IMR-90 (cell line): Measurements from ENCODE around the gene C1orf159. TPM values are rescaled to one million over a fixed set of nuclear protein-coding genes. Genes with fewer than 3 reads are reported as not detected.

Source experiments
- ATAC-seq: fragments of 200-7000 bp; cut with Tn5 transposase; 2 replicates; pipeline ENCODE4 v1.9.1; 2020; ENCODE audit warnings: low read depth, mild to moderate bottlenecking, moderate library complexity
- BruUV-seq: library from RNA; stranded (reverse); fragments of 400-500 nt; replicated peaks from 2 replicates; lab custom pipeline; 2021; lab: Mats Ljungman, UMichigan
- CTCF ChIA-PET: fragments of 300-600 bp; formaldehyde crosslinking; extraction: SDS; loops from one replicate; lab custom pipeline; 2021; ENCODE audit warnings: antibody characterized with exemption; lab: Yijun Ruan, JAX
- POLR2A ChIA-PET: fragments of 300-600 bp; sonication (Branson Sonifier 250); formaldehyde crosslinking; loops from one replicate; lab custom pipeline; 2022; ENCODE audit warnings: antibody characterized with exemption; ENCODE audit not compliant: unreplicated experiment; lab: Charles Lee
- DNase-seq: peaks from one replicate; pipeline ENCODE4 v3.0.0; 2013
- H2AFZ ChIP-seq: replicated peaks from 2 replicates; pipeline ENCODE3; 2013; ENCODE audit warnings: low read length, mild to moderate bottlenecking; ENCODE audit not compliant: poor library complexity
- H2AK5ac ChIP-seq: 2 replicates; pipeline ENCODE4 v1.6.1; 2013; ENCODE audit warnings: low read depth, low read length, inconsistent platforms
- H2AK9ac ChIP-seq: replicated peaks from 2 replicates; pipeline ENCODE3; 2013; ENCODE audit warnings: mild to moderate bottlenecking, low read depth, low read length, moderate library complexity; ENCODE audit not compliant: poor library complexity
- H2BK120ac ChIP-seq: 2 replicates; pipeline ENCODE4 v1.6.1; 2013; ENCODE audit warnings: low read depth, low read length, inconsistent platforms
- H2BK15ac ChIP-seq: 3 replicates; pipeline ENCODE4 v1.6.1; 2013; ENCODE audit warnings: low read depth, low read length, inconsistent platforms
- H2BK20ac ChIP-seq: 2 replicates; pipeline ENCODE4 v1.6.1; 2013; ENCODE audit warnings: low read depth, mild to moderate bottlenecking, inconsistent platforms, low read length, moderate library complexity
- H2BK5ac ChIP-seq: 2 replicates; pipeline ENCODE4 v1.6.1; 2013; ENCODE audit warnings: mild to moderate bottlenecking, low read depth, low read length, inconsistent platforms; ENCODE audit not compliant: poor library complexity, severe bottlenecking
- H3K14ac ChIP-seq: replicated peaks from 2 replicates; pipeline ENCODE4 v1.6.1; 2013; ENCODE audit warnings: low read depth, low read length, inconsistent platforms
- H3K18ac ChIP-seq: 2 replicates; pipeline ENCODE4 v1.6.1; 2013; ENCODE audit warnings: low read depth, low read length, control low read depth
- H3K23ac ChIP-seq: 2 replicates; pipeline ENCODE4 v1.6.1; 2013; ENCODE audit warnings: low read depth, low read length, inconsistent platforms
- H3K27ac ChIP-seq: 2 replicates; pipeline ENCODE4 v1.5.1; 2013; ENCODE audit warnings: mild to moderate bottlenecking, control low read depth, low read length; ENCODE audit not compliant: insufficient read depth
- H3K27me3 ChIP-seq: 2 replicates; pipeline ENCODE4 v1.6.1; 2013; ENCODE audit warnings: low read length; ENCODE audit not compliant: control insufficient read depth, insufficient read depth
- H3K36me3 ChIP-seq: 2 replicates; pipeline ENCODE4 v1.6.1; 2013; ENCODE audit warnings: low read length, mixed read lengths; ENCODE audit not compliant: control insufficient read depth, insufficient read depth
- H3K4ac ChIP-seq: 2 replicates; pipeline ENCODE4 v1.6.1; 2013; ENCODE audit warnings: low read depth, low read length, inconsistent platforms
- H3K4me1 ChIP-seq: 2 replicates; pipeline ENCODE4 v1.6.1; 2013; ENCODE audit warnings: low read length, mixed read lengths; ENCODE audit not compliant: control insufficient read depth, insufficient read depth
- H3K4me2 ChIP-seq: 2 replicates; pipeline ENCODE4 v1.6.1; 2013; ENCODE audit warnings: low read depth, mild to moderate bottlenecking, control low read depth, low read length, moderate library complexity
- H3K4me3 ChIP-seq: 2 replicates; pipeline ENCODE4 v1.5.1; 2013; ENCODE audit warnings: low read depth, mild to moderate bottlenecking, control low read depth, low read length, moderate library complexity; ENCODE audit not compliant: insufficient read depth
- H3K56ac ChIP-seq: 2 replicates; pipeline ENCODE4 v1.6.1; 2013; ENCODE audit warnings: low read length, inconsistent platforms; ENCODE audit not compliant: insufficient read depth; ENCODE audit errors: extremely low read depth
- H3K79me1 ChIP-seq, 2 experiments: 2 replicates each; pipeline ENCODE4 v1.6.1; 2013; ENCODE audit warnings: low read length in 2 of 2, inconsistent platforms in 1 of 2, low read depth in 1 of 2
- H3K9ac ChIP-seq: 2 replicates; pipeline ENCODE4 v1.6.1; 2013; ENCODE audit warnings: low read depth, low read length, control low read depth
- H3K9me1 ChIP-seq: 2 replicates; pipeline ENCODE4 v1.6.1; 2013; ENCODE audit warnings: low read length, inconsistent platforms; ENCODE audit not compliant: insufficient read depth
- H3K9me3 ChIP-seq: 2 replicates; pipeline ENCODE4 v1.6.1; 2013; ENCODE audit warnings: low read length; ENCODE audit not compliant: control insufficient read depth, insufficient read depth
- H4K20me1 ChIP-seq: 2 replicates; pipeline ENCODE4 v1.6.1; 2013; ENCODE audit warnings: low read length, inconsistent platforms; ENCODE audit not compliant: insufficient read depth
- H4K5ac ChIP-seq: 2 replicates; pipeline ENCODE4 v1.6.1; 2013; ENCODE audit warnings: mild to moderate bottlenecking, low read depth, low read length, control low read depth
- H4K8ac ChIP-seq, 2 experiments: 2 replicates each; pipeline ENCODE4 v1.6.1; 2013; ENCODE audit warnings: low read depth in 2 of 2, low read length in 2 of 2, control low read depth in 1 of 2, inconsistent platforms in 1 of 2
- H4K91ac ChIP-seq: 2 replicates; pipeline ENCODE4 v1.6.1; 2013; ENCODE audit warnings: low read depth, low read length, inconsistent platforms; ENCODE audit not compliant: insufficient read depth
- CEBPB ChIP-seq: IDR thresholded peaks from 2 replicates; pipeline ENCODE4 v1.6.1; 2012; ENCODE audit warnings: low read depth, low read length, improper control_type of control experiment
- CTCF ChIP-seq: conservative IDR thresholded peaks from 2 replicates; pipeline ENCODE4 v1.5.1; 2012; ENCODE audit warnings: mild to moderate bottlenecking, low read depth, low read length, improper control_type of control experiment
- FOS ChIP-seq: fragments of 150-350 bp; IDR thresholded peaks from 2 replicates; pipeline ENCODE4 v1.6.1; 2016; ENCODE audit warnings: low read depth, low read length
- MAFK ChIP-seq: IDR thresholded peaks from 2 replicates; pipeline ENCODE4 v1.6.1; 2012; ENCODE audit warnings: low read depth, low read length, improper control_type of control experiment
- POLR2A ChIP-seq: IDR thresholded peaks from 2 replicates; pipeline ENCODE4 v1.6.1; 2012; ENCODE audit warnings: mild to moderate bottlenecking, low read depth, low read length
- RCOR1 ChIP-seq: IDR thresholded peaks from 2 replicates; pipeline ENCODE4 v1.6.1; 2012; ENCODE audit warnings: mild to moderate bottlenecking, low read length, improper control_type of control experiment; ENCODE audit not compliant: insufficient replicate concordance
- SMC3 ChIP-seq: fragments of 150-350 bp; IDR thresholded peaks from 2 replicates; pipeline ENCODE4 v1.6.1; 2016; ENCODE audit warnings: low read depth, mild to moderate bottlenecking, antibody characterized with exemption, low read length, moderate library complexity
- USF2 ChIP-seq: fragments of 150-350 bp; IDR thresholded peaks from 2 replicates; pipeline ENCODE4 v1.6.1; 2017; ENCODE audit warnings: mild to moderate bottlenecking, antibody characterized with exemption, low read length, low read depth
- WGBS, 2 experiments: methylation state at CpG; one replicate each; pipeline versions ENCODE4 v1.1.5 to v1.1.7; 2013; ENCODE audit warnings: missing lambda C conversion rate in 2 of 2; ENCODE audit not compliant: insufficient read length in 1 of 2; ENCODE audit errors: extremely low coverage in 2 of 2; 5-methylcytosine and 5-hydroxymethylcytosine counted together
- dilution Hi-C: fragments of 300-500 bp; cut with HindIII; formaldehyde crosslinking; loops from one replicate; pipeline ENCODE4 v1.14.3; 2018; ENCODE audit warnings: low sequenced_read_pairs; ENCODE audit not compliant: unreplicated experiment
- in situ Hi-C: fragments of 300-500 bp; cut with MboI; formaldehyde crosslinking; loops from 3 replicates; pipeline ENCODE4 v1.14.3; 2019; ENCODE audit warnings: low sequenced_read_pairs, inconsistent platforms, mixed read lengths
- intact Hi-C: fragments of 100-400 bp; cut with micrococcal nuclease; formaldehyde crosslinking; loops from 2 replicates; pipeline ENCODE4 v1.10.0; 2022
- polyA plus RNA-seq, 3 experiments: library from polyadenylated mRNA; depleted of rRNA; stranded (reverse); fragments of >200 nt; gene quantifications; 2 replicates each; pipeline ENCODE4 v1.2.3, GENCODE V29; 2012; ENCODE audit warnings: low replicate concordance in 1 of 3
- total RNA-seq: library from RNA; depleted of rRNA; stranded (reverse); fragments of >200 nt; gene quantifications from 2 replicates; pipeline ENCODE4 v1.2.3, GENCODE V29; 2012

C1orf159 gene
- total and polyA plus RNA-seq, 2 of the 4 experiments (the other 2 are of a cell fraction) = 2.9 to 12.6 TPM

GRCh38 chr1:1088801-1089680, 26.8 kb downstream of the C1orf159 start (continued):
- TF ChIP-seq MAFK = no peak

GRCh38 chr1:1088029-1088800, 27.7 kb downstream of the C1orf159 start:
- ChIA-PET POLR2A (no interaction called here), CTCF (no interaction called here)
- ATAC-seq (no peak), DNase-seq (no peak)
- Histone ChIP-seq H4K5ac (no peak overlapping the region), H2AK9ac (no peak overlapping the region), H2BK20ac (no peak overlapping the region), H3K27ac (no peak overlapping the region), H3K56ac (no peak overlapping the region), H4K91ac (no peak overlapping the region), H2AK5ac (no peak overlapping the region), H3K36me3 (peaks cover 4% of the 10 kb centered on the region), H2BK120ac (no peak overlapping the region), H3K14ac (no peak overlapping the region), H3K9ac (no peak overlapping the region), H3K4me2 (no peak overlapping the region), H4K8ac (no peak overlapping the region), H4K20me1 (no peaks in the 10 kb centered on the region; the same call in 1 of the 2 replicates), H2AFZ (no peak overlapping the region), H2BK15ac (no peak overlapping the region), H3K4ac (no peak overlapping the region), H3K27me3 (no peaks in the 10 kb centered on the region), H2BK5ac (no peak overlapping the region), H3K18ac (no peak overlapping the region), H3K4me3 (no peak overlapping the region), H3K4me1 (no peaks in the 10 kb centered on the region), H3K23ac (no peak overlapping the region), H3K9me1 (no peaks in the 10 kb centered on the region), H3K79me1 (no peaks in the 10 kb centered on the region), H3K9me3 (no peaks in the 10 kb centered on the region)
- dilution Hi-C loops (no loop called here), intact Hi-C loops (no loop called here), in situ Hi-C loops (no loop called here)
- TF ChIP-seq CTCF (no peak), CEBPB (no peak), USF2 (no peak), RCOR1 (no peak), POLR2A (no peak), FOS (no peak), SMC3 (no peak)
- WGBS, 2 experiments = 85% methylated on average over 25 of the region's 39 CpGs; no CpG with 5 or more reads in 1 of the 2 experiments
- BruUV-seq = no TSS peak
